PC-3 (cell line): ENCODE measurements around the gene HBD. TPM values are rescaled to one million over a fixed set of nuclear protein-coding genes. Genes with fewer than 3 reads are reported as not detected.
A peak's percentile ranks its signal among the peaks of the same experiment; 100 is the strongest.

ENCODE experiments used
- ATAC-seq: fragments of 200-7000 bp; cut with Tn5 transposase; 2 replicates; pipeline ENCODE4 v1.9.1; 2020; ENCODE audit warnings: mild to moderate bottlenecking, moderate library complexity
- BruUV-seq: library from RNA; stranded (reverse); fragments of 400-500 nt; replicated peaks from 2 replicates; lab custom pipeline; 2021; lab: Mats Ljungman, UMichigan
- CTCF ChIA-PET: fragments of 300-600 bp; sonication (Branson Sonifier 250); formaldehyde crosslinking; loops from one replicate; lab custom pipeline; 2022; ENCODE audit warnings: antibody characterized with exemption; lab: Charles Lee
- POLR2A ChIA-PET: fragments of 300-600 bp; sonication (Branson Sonifier 250); formaldehyde crosslinking; loops from one replicate; lab custom pipeline; 2022; ENCODE audit warnings: antibody characterized with exemption; ENCODE audit not compliant: unreplicated experiment; lab: Charles Lee
- DNase-seq: peaks from one replicate; pipeline ENCODE4 v3.0.0-alpha.2; 2015
- H2AFZ ChIP-seq: fragments of 300-600 bp; sonication (generic); 2 replicates; pipeline ENCODE4 v1.6.0; 2016; ENCODE audit warnings: antibody characterized with exemption, low read length
- H3F3A ChIP-seq: fragments of 300-600 bp; sonication (generic); one replicate; pipeline ENCODE4 v1.6.0; 2017; ENCODE audit warnings: antibody characterized with exemption, low read length, control low read depth, mild to moderate bottlenecking; ENCODE audit not compliant: unreplicated experiment
- H3K27ac ChIP-seq: fragments of 300-600 bp; sonication (generic); 2 replicates; pipeline ENCODE4 v1.5.1; 2016; ENCODE audit warnings: mild to moderate bottlenecking, low read length
- H3K27me3 ChIP-seq: fragments of 300-600 bp; sonication (generic); 2 replicates; pipeline ENCODE4 v1.6.1; 2016; ENCODE audit warnings: low read length, mixed read lengths
- H3K36me3 ChIP-seq: fragments of 300-600 bp; sonication (generic); 2 replicates; pipeline ENCODE4 v1.6.1; 2016; ENCODE audit warnings: low read depth, mixed run types, low read length, mixed read lengths
- H3K4me1 ChIP-seq: fragments of 300-600 bp; sonication (generic); 2 replicates; pipeline ENCODE4 v1.5.1; 2016; ENCODE audit warnings: low read length; ENCODE audit not compliant: insufficient read depth
- H3K4me2 ChIP-seq: fragments of 300-600 bp; sonication (generic); 2 replicates; pipeline ENCODE4 v1.6.0; 2016; ENCODE audit warnings: low read length
- H3K4me3 ChIP-seq: fragments of 300-600 bp; sonication (generic); 2 replicates; pipeline ENCODE4 v1.5.1; 2016; ENCODE audit warnings: mild to moderate bottlenecking, low read length, mixed read lengths
- H3K79me2 ChIP-seq: fragments of 300-600 bp; sonication (generic); 2 replicates; pipeline ENCODE4 v1.6.1; 2017; ENCODE audit warnings: low read length, mixed read lengths
- H3K9ac ChIP-seq: fragments of 300-600 bp; sonication (generic); 2 replicates; pipeline ENCODE4 v1.6.0; 2016; ENCODE audit warnings: mild to moderate bottlenecking, low read length
- H3K9me2 ChIP-seq: fragments of 300-600 bp; sonication (generic); replicated peaks from 2 replicates; pipeline ENCODE4 v1.6.1; 2016; ENCODE audit warnings: mixed run types, low read length, mixed read lengths
- H3K9me3 ChIP-seq: fragments of 300-600 bp; sonication (generic); 2 replicates; pipeline ENCODE4 v1.6.1; 2016; ENCODE audit warnings: low read length, mixed read lengths
- H4K20me1 ChIP-seq: fragments of 300-600 bp; sonication (generic); 2 replicates; pipeline ENCODE4 v1.6.1; 2016; ENCODE audit warnings: low read length, mixed read lengths
- CTCF ChIP-seq: fragments of 300-600 bp; sonication (generic); conservative IDR thresholded peaks from 2 replicates; pipeline ENCODE4 v1.5.1; 2017; ENCODE audit warnings: antibody characterized with exemption, low read depth, mild to moderate bottlenecking, low read length
- EZH2 ChIP-seq: fragments of 300-600 bp; sonication (generic); IDR thresholded peaks from one replicate; pipeline ENCODE4 v1.6.1; 2017; ENCODE audit warnings: antibody characterized with exemption, mild to moderate bottlenecking, low read length; ENCODE audit not compliant: unreplicated experiment
- EZH2phosphoT487 ChIP-seq: fragments of 300-600 bp; sonication (generic); IDR thresholded peaks from 2 replicates; pipeline ENCODE4 v1.6.1; 2018; ENCODE audit warnings: mild to moderate bottlenecking, antibody characterized with exemption, low read length, borderline replicate concordance
- intact Hi-C: fragments of 100-400 bp; cut with micrococcal nuclease; formaldehyde crosslinking; loops from 2 replicates; pipeline ENCODE4 v1.9.0; 2023
- total RNA-seq: library from RNA; depleted of rRNA; stranded (reverse); fragments of >200 nt; gene quantifications from 2 replicates; pipeline ENCODE4 v1.2.3, GENCODE V29; 2014

HBD gene
- total RNA-seq, 1 experiment from 2014 or later = not detected

- CTCF ChIA-PET = no interaction called here
Observed at GRCh38 chr11:5210376-5210885, 23.9 kb downstream of the HBD start.

GRCh38 chr11:5204787-5205186, 29.5 kb downstream of the HBD start:
- Histone ChIP-seq H3F3A (no peaks in the 10 kb centered on the region), H3K9me2 (no peaks in the 10 kb centered on the region), H3K9ac (no peak overlapping the region), H3K9me3 (no peaks in the 10 kb centered on the region), H3K27ac (no peak overlapping the region), H3K4me3 (no peak overlapping the region), H3K79me2 (no peaks in the 10 kb centered on the region), H2AFZ (no peak overlapping the region), H3K27me3 (no peaks in the 10 kb centered on the region), H3K4me2 (no peak overlapping the region), H3K36me3 (no peaks in the 10 kb centered on the region), H3K4me1 (no peaks in the 10 kb centered on the region), H4K20me1 (no peaks in the 10 kb centered on the region)
- ChIA-PET CTCF (no interaction called here), POLR2A (no interaction called here)
- ATAC-seq = peak; percentile 82
- TF ChIP-seq EZH2phosphoT487 = no peak
- TF ChIP-seq EZH2 = no peak
- peak; percentile 62 for TF ChIP-seq CTCF
- intact Hi-C loops = loop anchor here (1.0 to 10.0 kb wide), 3 partner anchors 87 to 600 kb away; partner anchors contain the start of gene OR52N2
- DNase-seq = peak; percentile 59
- BruUV-seq = no TSS peak

More at GRCh38 chr11:5210376-5210885, 23.9 kb downstream of the HBD start:
- no peak for ATAC-seq
- Histone ChIP-seq H3K27me3 (no peaks in the 10 kb centered on the region), H3K4me2 (no peak overlapping the region), H3K9me2 (no peaks in the 10 kb centered on the region), H2AFZ (no peak overlapping the region), H4K20me1 (no peaks in the 10 kb centered on the region), H3K9me3 (no peaks in the 10 kb centered on the region), H3K27ac (no peak overlapping the region), H3K36me3 (no peaks in the 10 kb centered on the region), H3K4me3 (no peak overlapping the region), H3K4me1 (no peaks in the 10 kb centered on the region), H3K79me2 (no peaks in the 10 kb centered on the region), H3K9ac (no peak overlapping the region), H3F3A (no peaks in the 10 kb centered on the region)
- BruUV-seq = no TSS peak
- no peak for DNase-seq
- POLR2A ChIA-PET = no interaction called here
- no peak for TF ChIP-seq EZH2phosphoT487
- no peak for TF ChIP-seq EZH2
- TF ChIP-seq CTCF = no peak
- intact Hi-C loops = no loop called here

GRCh38 chr11:5203366-5203765, 30.9 kb downstream of the HBD start:
- CTCF ChIA-PET = no interaction called here
- H3K27ac ChIP-seq = no peak overlapping the region
- no peak for DNase-seq

More at GRCh38 chr11:5203366-5203765, 30.9 kb downstream of the HBD start:
- no peaks in the 10 kb centered on the region for H3K36me3 ChIP-seq
- intact Hi-C loops = loop anchor here (10.0 kb wide), 1 partner anchor 601 kb away; the partner anchor contains the start of gene OR52N2
- H3K4me1 ChIP-seq = no peaks in the 10 kb centered on the region
- POLR2A ChIA-PET = no interaction called here
- no peak overlapping the region for H3K4me2 ChIP-seq
- H3K9me3 ChIP-seq = no peaks in the 10 kb centered on the region
- no peaks in the 10 kb centered on the region for H3K9me2 ChIP-seq
- TF ChIP-seq EZH2phosphoT487 (no peak), EZH2 (no peak)
- H3K4me3 ChIP-seq = no peak overlapping the region
- H2AFZ ChIP-seq = no peak overlapping the region
- H3F3A ChIP-seq = no peaks in the 10 kb centered on the region
- no TSS peak for BruUV-seq
- no peaks in the 10 kb centered on the region for H4K20me1 ChIP-seq
- no peaks in the 10 kb centered on the region for H3K27me3 ChIP-seq
- no peaks in the 10 kb centered on the region for H3K79me2 ChIP-seq
- no peak overlapping the region for H3K9ac ChIP-seq
- no peak for ATAC-seq
